GM12878 (cell line): Measurements from ENCODE around the gene CRTAP. TPM values are rescaled to one million over a fixed set of nuclear protein-coding genes. Genes with fewer than 3 reads are reported as not detected.

Experiments used
- BCLAF1 ChIP-seq: fragments of 450-650 bp; IDR thresholded peaks from 2 replicates; pipeline ENCODE4 v1.6.1; 2017; ENCODE audit warnings: antibody characterized with exemption, mild to moderate bottlenecking, moderate library complexity
- CBFB ChIP-seq: IDR thresholded peaks from 2 replicates; pipeline ENCODE4 v1.6.1; 2016; ENCODE audit warnings: antibody characterized with exemption, low read depth
- CHD4 ChIP-seq: fragments of 200-600 bp; sonication (generic); IDR thresholded peaks from 2 replicates; pipeline ENCODE4 v1.6.1; 2016; ENCODE audit warnings: mild to moderate bottlenecking
- EP300 ChIP-seq, 2 experiments: fragments of 150-350 bp in 1 of 2; IDR thresholded peaks; 2 replicates each; pipeline ENCODE4 v1.6.1; 2011 to 2012; ENCODE audit warnings: low read depth in 2 of 2, low read length in 2 of 2, borderline replicate concordance in 1 of 2, improper control_type of control experiment in 1 of 2, inconsistent platforms in 1 of 2; ENCODE audit not compliant: control insufficient read depth in 1 of 2
- GABPA ChIP-seq: IDR thresholded peaks from 2 replicates; pipeline ENCODE4 v1.6.1; 2014; ENCODE audit warnings: antibody characterized with exemption, low read depth, mild to moderate bottlenecking, inconsistent platforms
- GATAD2B ChIP-seq: fragments of 450-650 bp; conservative IDR thresholded peaks from 2 replicates; pipeline ENCODE4 v1.6.1; 2017; ENCODE audit warnings: low read depth, mild to moderate bottlenecking, moderate library complexity
- IKZF1 ChIP-seq: fragments of 450-650 bp; conservative IDR thresholded peaks from 2 replicates; pipeline ENCODE4 v1.6.1; 2017; ENCODE audit warnings: antibody characterized with exemption, mild to moderate bottlenecking
- JUND ChIP-seq: IDR thresholded peaks from 2 replicates; pipeline ENCODE4 v1.6.1; 2012; ENCODE audit warnings: low read depth, mild to moderate bottlenecking, low read length, improper control_type of control experiment, moderate library complexity
- KLF5 ChIP-seq: fragments of 450-650 bp; IDR thresholded peaks from 2 replicates; pipeline ENCODE4 v1.6.1; 2014; ENCODE audit warnings: mild to moderate bottlenecking; ENCODE audit not compliant: partially characterized antibody
- LARP7 ChIP-seq: fragments of 450-650 bp; IDR thresholded peaks from 2 replicates; pipeline ENCODE4 v1.6.1; 2017; ENCODE audit warnings: mild to moderate bottlenecking
- MTA2 ChIP-seq: fragments of 450-650 bp; IDR thresholded peaks from 2 replicates; pipeline ENCODE4 v1.6.1; 2016; ENCODE audit warnings: low read depth, mild to moderate bottlenecking, moderate library complexity
- MTA3 ChIP-seq: IDR thresholded peaks from 2 replicates; pipeline ENCODE4 v1.6.1; 2012; ENCODE audit warnings: low read length, inconsistent platforms, borderline replicate concordance
- MXI1 ChIP-seq: fragments of 150-350 bp; IDR thresholded peaks from 2 replicates; pipeline ENCODE4 v1.6.1; 2011; ENCODE audit warnings: low read depth, mild to moderate bottlenecking, inconsistent platforms, low read length, improper control_type of control experiment
- MYC ChIP-seq: IDR thresholded peaks from 2 replicates; pipeline ENCODE4 v1.6.1; 2011; ENCODE audit warnings: mild to moderate bottlenecking, low read length, moderate library complexity, inconsistent platforms; ENCODE audit not compliant: insufficient read depth, insufficient replicate concordance, insufficient read length, severe bottlenecking
- RELA ChIP-seq: fragments of 450-650 bp; IDR thresholded peaks from 2 replicates; pipeline ENCODE4 v1.8.0; 2014; ENCODE audit warnings: borderline replicate concordance; ENCODE audit not compliant: partially characterized antibody
- SREBF2 ChIP-seq: IDR thresholded peaks from 2 replicates; pipeline ENCODE4 v1.6.1; 2012; ENCODE audit warnings: mild to moderate bottlenecking, low read length
- TAF1 ChIP-seq: IDR thresholded peaks from 2 replicates; pipeline ENCODE4 v1.6.1; 2011; ENCODE audit warnings: mild to moderate bottlenecking, low read depth, low read length, borderline replicate concordance
- WRNIP1 ChIP-seq: IDR thresholded peaks from 2 replicates; pipeline ENCODE4 v1.6.1; 2011; ENCODE audit warnings: low read depth, low read length, improper control_type of control experiment, borderline replicate concordance
- YY1 ChIP-seq: IDR thresholded peaks from 2 replicates; pipeline ENCODE4 v1.6.1; 2011; ENCODE audit warnings: low read depth, mild to moderate bottlenecking, low read length
- ZNF687 ChIP-seq: fragments of 450-650 bp; IDR thresholded peaks from 2 replicates; pipeline ENCODE4 v1.6.1; 2017; ENCODE audit warnings: mild to moderate bottlenecking, moderate library complexity
- ZZZ3 ChIP-seq: IDR thresholded peaks from 2 replicates; pipeline ENCODE4 v1.6.1; 2011; ENCODE audit warnings: low read depth; ENCODE audit not compliant: control insufficient read depth, insufficient read length
- polyA plus RNA-seq, 11 experiments: library from polyadenylated mRNA; depleted of rRNA in 4 of 11; unstranded in 6 of 11; stranded (reverse) in 5 of 11; fragments of >200 nt; fragmentation: Nextera tagmentation in 4 of 11; fragmentation: Illumina TruSeq in 1 of 11; extraction: Ambion mirVana in 4 of 11; extraction: Trizol in 1 of 11; gene quantifications; 1 replicate in 1 of 11; 2 replicates in 10 of 11; pipeline versions ENCODE4 v1.2.1 to v1.2.3, GENCODE V29; 2011 to 2016; ENCODE audit warnings: inconsistent platforms in 2 of 11, missing spikeins in 2 of 11, low read depth in 1 of 11
- total RNA-seq, 4 experiments: library from RNA; depleted of rRNA in 3 of 4; stranded (reverse); fragments of >200 nt in 3 of 4; fragmentation: Illumina TruSeq in 1 of 4; extraction: Trizol in 1 of 4; gene quantifications; 2 replicates each; pipeline versions ENCODE4 v1.2.1 to v1.2.3, GENCODE V29; 2013 to 2021

The CRTAP gene
- total and polyA plus RNA-seq, 10 of the 15 experiments (the other 5 are each of a cell fraction or from before 2014, with no cell fraction given): 6.0 to 42.3 (median 23.3) TPM

GRCh38 chr3:33113772-33114621, at the start of gene CRTAP (continued):
- TF ChIP-seq ZNF687 (peak; percentile 62), TAF1 (no peak; the same call in 1 of the 2 replicates), KLF5 (no peak), YY1 (no peak), GABPA (no peak), GATAD2B (peak; percentile 94), MTA2 (no peak), BCLAF1 (no peak), WRNIP1 (no peak), LARP7 (peak; percentile 94), CHD4 (no peak), ZZZ3 (no peak), EP300 (IDR thresholded peaks at IDR 0.05; ENCODE audit: borderline replicate concordance in 1 of 2, control insufficient read depth in 1 of 2, low read depth in 2 of 2, low read length in 2 of 2) (no peak), SREBF2 (no peak), MTA3 (no peak), MYC (peak; percentile 68), CBFB (no peak), IKZF1 (peak; percentile 94), JUND (no peak), MXI1 (0 out of 2 replicates have a peak, but pooled peaks have one; percentile 37), RELA (no peak)
